GM18502 (cell line): ENCODE measurements around the gene UNC5A.

Experiments
- ATAC-seq: cut with Tn5 transposase; IDR thresholded peaks from one replicate; pipeline ENCODE4 v1.9.1; 2021; ENCODE audit warnings: mild to moderate bottlenecking; ENCODE audit not compliant: unreplicated experiment, poor library complexity

The UNC5A gene

DNA sequence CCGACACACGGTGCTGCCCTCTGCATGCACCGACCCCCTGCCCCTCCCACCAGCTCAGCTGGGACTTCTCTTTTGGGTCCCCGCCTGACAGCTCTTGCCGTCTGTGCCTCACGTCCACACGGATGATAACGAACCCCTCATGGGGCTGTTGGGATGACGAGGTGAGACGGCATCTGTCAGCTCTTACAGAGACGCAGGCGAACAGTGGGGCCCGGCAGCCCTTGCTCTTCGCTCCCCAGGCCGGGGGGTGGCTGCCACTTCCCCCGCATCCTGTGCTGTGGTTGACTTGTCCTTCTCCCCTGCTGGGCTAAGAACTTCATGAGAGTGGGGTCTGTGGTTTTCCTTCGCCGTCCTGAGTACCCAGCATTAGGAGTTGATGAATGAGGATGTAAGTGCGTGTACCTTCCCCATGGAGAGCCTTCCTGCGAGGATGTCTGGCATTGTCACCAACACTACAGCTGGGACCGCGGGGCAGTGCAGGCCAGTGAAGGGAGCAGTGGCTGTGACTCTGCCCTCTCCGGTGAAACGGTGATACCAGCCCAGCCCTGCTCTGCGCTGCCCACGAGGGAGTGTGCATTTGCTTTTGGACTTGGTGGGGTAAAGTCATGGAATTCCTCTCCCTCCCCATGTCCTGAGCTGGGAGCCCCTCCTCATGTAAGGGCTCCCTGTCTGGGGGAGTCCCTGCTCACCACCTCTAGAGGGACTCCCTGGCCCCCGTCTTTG is 65.6 kb downstream of the UNC5A start:
- no peak for ATAC-seq

- no peak for ATAC-seq
Measured at GRCh38 chr5:176876506-176877431, 66.4 kb downstream of the UNC5A start.

- no peak for ATAC-seq
Measured at GRCh38 chr5:176877793-176878331, 67.5 kb downstream of the UNC5A start.

DNA sequence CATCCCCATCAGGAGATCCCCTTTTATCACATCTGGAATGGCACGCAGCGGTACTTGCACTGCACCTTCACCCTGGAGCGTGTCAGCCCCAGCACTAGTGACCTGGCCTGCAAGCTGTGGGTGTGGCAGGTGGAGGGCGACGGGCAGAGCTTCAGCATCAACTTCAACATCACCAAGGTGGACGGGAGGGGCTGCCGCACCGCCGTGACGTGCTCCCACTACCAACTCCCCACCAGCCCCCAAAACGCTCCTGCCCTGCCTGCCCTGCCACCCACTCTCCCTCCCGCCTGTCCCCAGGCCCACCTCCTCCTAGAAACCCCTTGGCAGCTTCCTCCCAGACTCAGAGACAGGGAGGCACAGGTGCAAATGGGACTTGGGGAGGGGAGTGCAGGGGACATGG is 68.1 kb downstream of the UNC5A start:
- ATAC-seq, result no peak

DNA sequence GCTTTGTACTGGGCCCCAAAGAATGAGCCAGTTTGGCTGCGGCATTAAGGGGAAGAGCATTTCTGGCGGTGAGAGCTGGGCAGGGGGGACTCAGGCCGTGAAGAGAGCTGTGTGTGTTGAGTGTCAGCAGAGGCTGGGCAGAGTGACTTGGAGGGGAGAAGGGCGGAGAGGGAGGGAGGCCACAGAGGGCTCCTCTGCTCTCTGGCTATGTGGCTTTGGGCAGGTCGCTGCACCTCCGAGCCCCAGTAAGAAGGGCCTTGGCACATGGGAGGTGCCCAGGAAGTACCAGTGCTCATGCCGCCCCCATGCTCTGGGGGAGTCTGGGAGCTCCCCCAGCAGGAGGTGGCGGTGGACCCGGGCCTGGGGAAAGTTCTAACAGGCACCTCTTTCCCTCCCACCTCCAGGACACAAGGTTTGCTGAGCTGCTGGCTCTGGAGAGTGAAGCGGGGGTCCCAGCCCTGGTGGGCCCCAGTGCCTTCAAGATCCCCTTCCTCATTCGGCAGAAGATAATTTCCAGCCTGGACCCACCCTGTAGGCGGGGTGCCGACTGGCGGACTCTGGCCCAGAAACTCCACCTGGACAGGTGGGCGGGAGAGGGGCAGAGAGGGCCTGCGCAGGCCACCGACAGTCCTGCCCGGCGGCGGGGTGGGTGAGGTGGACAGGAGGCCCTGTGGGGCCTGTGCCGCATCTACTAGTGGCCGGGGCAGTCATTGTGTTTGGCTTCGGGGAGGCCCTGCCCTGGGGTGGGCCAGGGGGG is 68.7 kb downstream of the UNC5A start:
- no peak for ATAC-seq

GRCh38 chr5:176879663-176880361 is 69.5 kb downstream of the UNC5A start:
- ATAC-seq, result no peak

- no peak for ATAC-seq
Measured at GRCh38 chr5:176880366-176881020, 70.1 kb downstream of the UNC5A start.

- ATAC-seq, result no peak
Measured at GRCh38 chr5:176881021-176881749, 70.8 kb downstream of the UNC5A start.

GRCh38 chr5:176881816-176882566 is 71.6 kb downstream of the UNC5A start:
- ATAC-seq, result no peak

DNA sequence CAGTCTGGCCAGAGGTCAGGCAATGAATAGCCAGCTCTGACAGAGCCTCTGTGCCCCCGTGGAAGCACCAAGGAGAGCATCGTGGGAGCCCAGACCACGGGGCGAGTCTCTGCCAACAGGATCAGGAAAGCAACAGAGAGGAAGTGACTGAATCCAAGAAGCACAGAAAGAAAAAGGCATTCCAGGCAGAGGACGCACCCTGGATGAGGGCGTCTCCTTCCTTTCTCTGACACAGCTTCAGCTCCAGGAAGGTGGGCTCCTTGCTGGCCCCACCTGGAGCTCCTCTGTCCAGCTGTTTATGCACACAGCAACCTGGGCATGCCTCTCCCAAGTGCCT is 72.2 kb downstream of the UNC5A start:
- ATAC-seq, result no peak

DNA sequence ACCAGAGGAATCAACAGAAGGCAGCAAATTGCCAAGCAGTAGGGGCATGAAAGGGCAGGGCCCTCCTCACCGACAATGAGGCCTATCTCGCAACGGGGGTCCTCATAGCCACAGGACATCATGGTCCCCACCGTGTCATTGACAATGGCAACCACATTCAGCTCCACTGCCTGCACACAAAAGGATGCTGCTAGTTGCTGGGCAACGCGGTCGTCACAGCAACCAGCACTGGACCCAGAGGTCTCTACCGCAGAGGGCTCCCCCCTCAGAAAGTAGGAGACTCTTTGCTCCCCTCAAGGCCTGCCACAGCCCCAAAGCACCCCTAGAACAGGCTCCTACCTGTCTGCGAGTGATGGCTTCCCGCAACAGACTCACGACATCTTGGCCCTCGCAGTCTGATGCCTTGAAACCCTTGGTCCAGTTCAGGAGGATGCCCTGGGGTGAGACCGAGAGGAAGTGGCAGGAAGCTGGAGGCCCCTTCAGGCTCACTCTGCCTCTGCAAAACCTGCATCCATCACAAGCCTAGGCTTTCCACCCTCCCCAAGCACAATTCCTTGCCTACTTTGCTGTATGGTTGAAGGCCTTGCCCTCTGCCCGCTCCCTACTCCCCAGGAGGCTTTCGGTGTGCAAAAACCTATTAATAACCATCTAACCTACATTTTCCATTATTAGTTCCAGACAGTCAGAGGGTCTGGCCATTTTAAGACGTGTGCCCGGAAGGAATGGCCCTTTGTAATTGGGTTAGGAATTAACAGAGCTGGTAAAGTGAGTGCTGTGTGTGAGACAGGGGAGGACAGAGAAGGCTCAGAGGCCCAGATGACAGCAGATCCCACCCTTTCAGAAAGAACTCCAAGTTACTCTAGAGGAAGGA is 73.6 kb downstream of the UNC5A start:
- no peak for ATAC-seq

DNA sequence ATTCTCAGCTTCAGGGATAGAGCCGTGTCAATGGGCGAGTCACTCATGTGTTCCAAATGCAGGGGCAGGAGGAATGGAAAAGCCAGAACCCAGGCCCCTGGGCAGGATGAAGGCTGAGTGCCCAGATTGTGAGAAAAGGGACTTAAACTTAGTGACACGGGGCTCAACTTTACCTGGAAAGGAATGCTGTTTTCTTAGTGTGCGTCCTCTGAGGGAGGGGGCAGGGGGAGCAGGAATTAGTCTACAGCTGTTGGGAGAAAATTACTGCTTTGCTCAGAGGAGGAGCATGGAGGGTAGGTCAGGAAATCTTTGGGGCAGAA is 74.2 kb downstream of the UNC5A start:
- no peak for ATAC-seq

DNA sequence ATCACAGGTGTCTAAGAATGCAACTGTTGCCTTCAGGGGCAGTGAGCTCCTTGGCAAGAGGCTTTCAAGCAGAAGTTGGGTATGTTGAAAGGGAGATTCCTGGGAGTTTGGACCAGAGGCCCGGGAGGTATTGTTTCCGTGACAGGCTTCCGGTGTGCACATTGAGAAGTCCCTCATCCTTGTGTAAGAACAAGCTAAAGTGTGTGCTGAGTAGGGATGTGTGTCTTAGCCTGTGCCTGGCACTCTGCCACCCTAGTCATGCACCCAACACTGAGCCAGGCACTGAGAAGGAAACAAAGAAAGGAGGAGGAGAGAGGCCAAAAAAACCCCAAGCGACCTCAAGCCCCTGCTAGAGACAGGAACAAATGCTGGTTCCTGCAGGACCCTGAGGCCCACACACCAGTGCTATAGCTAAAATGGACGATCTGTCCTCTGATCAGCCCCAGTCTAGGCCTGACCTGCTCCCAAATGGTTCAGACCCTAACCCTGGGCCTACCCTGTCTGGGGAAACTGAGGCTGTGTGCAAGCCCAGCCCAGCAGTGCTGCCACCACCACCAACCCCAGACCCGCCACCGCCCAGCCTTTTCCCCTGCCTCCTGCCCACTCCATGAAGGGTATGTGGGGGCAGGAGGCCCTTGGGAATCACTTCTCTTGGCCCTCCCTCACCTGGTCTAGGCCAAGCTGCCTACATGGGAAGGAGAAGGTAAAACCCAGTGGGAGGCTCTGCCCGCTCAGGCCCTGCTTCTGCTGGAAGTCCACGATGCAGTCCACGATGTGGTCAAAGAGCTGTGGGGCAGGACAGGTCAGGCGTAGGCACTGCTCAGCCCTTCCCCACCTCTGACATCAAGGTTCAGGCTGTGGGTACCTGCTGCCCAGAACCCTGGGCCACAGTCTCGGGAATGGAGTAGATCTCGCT is 76.2 kb downstream of the UNC5A start:
- no peak for ATAC-seq

DNA sequence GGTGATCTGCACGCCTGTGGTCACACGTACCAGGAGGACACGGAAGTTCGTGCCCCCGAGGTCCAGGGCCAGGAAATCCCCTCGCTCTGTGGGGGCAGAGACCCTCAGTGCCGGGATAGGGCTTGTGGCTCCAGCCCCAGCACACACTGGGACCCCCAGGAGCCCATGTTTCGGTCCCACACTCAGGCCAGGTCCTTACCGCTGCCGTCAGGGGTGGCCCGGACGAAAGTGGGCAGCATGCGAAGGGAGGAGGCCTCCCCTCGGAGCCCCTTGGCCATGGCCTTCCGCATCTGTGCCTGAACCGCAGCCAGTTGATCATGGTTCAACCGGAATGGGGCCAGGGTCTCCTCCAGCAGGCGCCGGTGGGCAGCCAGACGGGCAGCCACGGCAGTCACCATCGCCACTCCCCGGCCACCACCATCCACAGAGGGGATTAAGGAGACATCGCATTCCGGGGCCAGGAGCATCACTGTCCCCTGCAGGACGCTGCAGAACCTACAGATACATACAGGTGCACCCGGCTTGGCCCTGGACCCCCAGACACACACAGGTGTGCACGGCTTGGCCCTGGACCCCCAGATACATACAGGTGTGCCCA is 77.0 kb downstream of the UNC5A start:
- ATAC-seq, result no peak

- no peak for ATAC-seq
Measured at GRCh38 chr5:176888016-176888864, 77.9 kb downstream of the UNC5A start.
